MM.1S (cell line): ENCODE data around the gene C9orf152.
"Not testable (repeated sequence)": the region's sequence is repeated elsewhere in the genome, so short reads cannot be mapped to it uniquely, and the experiment has no call there.

Experiments
- DNase-seq: peaks from one replicate; pipeline ENCODE4 v3.0.0-alpha.2; 2015
- H2AFZ ChIP-seq: fragments of 300-600 bp; sonication (generic); 2 replicates; pipeline ENCODE4 v1.6.0; 2016; ENCODE audit warnings: antibody characterized with exemption, low read length
- H3F3A ChIP-seq: fragments of 300-600 bp; sonication (generic); 2 replicates; pipeline ENCODE4 v1.6.1; 2016; ENCODE audit warnings: mild to moderate bottlenecking, antibody characterized with exemption, low read length, moderate library complexity, mixed read lengths; ENCODE audit not compliant: insufficient read depth
- H3K27ac ChIP-seq: fragments of 300-600 bp; sonication (generic); 2 replicates; pipeline ENCODE4 v1.5.1; 2016; ENCODE audit warnings: mild to moderate bottlenecking, low read length
- H3K27me3 ChIP-seq: fragments of 300-600 bp; sonication (generic); replicated peaks from 2 replicates; pipeline ENCODE4 v1.6.0; 2016; ENCODE audit warnings: low read length; ENCODE audit not compliant: insufficient read depth
- H3K36me3 ChIP-seq: fragments of 300-600 bp; sonication (generic); replicated peaks from 2 replicates; pipeline ENCODE4 v1.6.1; 2016; ENCODE audit warnings: mild to moderate bottlenecking, low read length, mixed read lengths; ENCODE audit not compliant: insufficient read depth
- H3K4me1 ChIP-seq: fragments of 300-600 bp; sonication (generic); 2 replicates; pipeline ENCODE4 v1.6.1; 2016; ENCODE audit warnings: low read length, mixed read lengths
- H3K4me2 ChIP-seq: fragments of 300-600 bp; sonication (generic); 2 replicates; pipeline ENCODE4 v1.6.0; 2016; ENCODE audit warnings: low read depth, low read length
- H3K4me3 ChIP-seq: fragments of 300-600 bp; sonication (generic); 2 replicates; pipeline ENCODE4 v1.5.1; 2016; ENCODE audit warnings: low read length, mixed read lengths
- H3K79me2 ChIP-seq: fragments of 300-600 bp; sonication (generic); 2 replicates; pipeline ENCODE4 v1.6.1; 2016; ENCODE audit warnings: mixed run types, low read length, mixed read lengths
- H3K9ac ChIP-seq: fragments of 300-600 bp; sonication (generic); 2 replicates; pipeline ENCODE4 v1.6.1; 2016; ENCODE audit warnings: low read length, mixed read lengths
- H3K9me2 ChIP-seq: fragments of 300-600 bp; sonication (generic); replicated peaks from 2 replicates; pipeline ENCODE4 v1.6.1; 2016; ENCODE audit warnings: mild to moderate bottlenecking, low read length, mixed read lengths; ENCODE audit not compliant: insufficient read depth
- H3K9me3 ChIP-seq: fragments of 300-600 bp; sonication (generic); replicated peaks from 2 replicates; pipeline ENCODE4 v1.6.1; 2016; ENCODE audit warnings: mild to moderate bottlenecking, low read length, mixed read lengths; ENCODE audit not compliant: insufficient read depth
- H4K20me1 ChIP-seq: fragments of 300-600 bp; sonication (generic); 2 replicates; pipeline ENCODE4 v1.6.1; 2016; ENCODE audit warnings: mild to moderate bottlenecking, low read length, moderate library complexity, mixed read lengths; ENCODE audit not compliant: insufficient read depth
- CTCF ChIP-seq: fragments of 300-600 bp; sonication (generic); IDR thresholded peaks from 2 replicates; pipeline ENCODE4 v1.5.1; 2016; ENCODE audit warnings: antibody characterized with exemption, low read length, mixed read lengths
- EZH2 ChIP-seq: fragments of 300-600 bp; sonication (generic); optimal IDR thresholded peaks from 2 replicates; pipeline ENCODE3; 2017; ENCODE audit warnings: low read depth, mild to moderate bottlenecking, antibody characterized with exemption, low read length, mixed read lengths
- EZH2phosphoT487 ChIP-seq: fragments of 300-600 bp; sonication (generic); IDR thresholded peaks from 2 replicates; pipeline ENCODE4 v1.6.1; 2018; ENCODE audit warnings: antibody characterized with exemption, low read length

The C9orf152 gene

GRCh38 chr9:110252509-110253139 lies 44.7 kb upstream of the C9orf152 start:
- peaks cover 19% of the 10 kb centered on the region for H3F3A ChIP-seq
- H3K27ac ChIP-seq = no peak overlapping the region
- no peaks in the 10 kb centered on the region for H3K9me2 ChIP-seq
- H3K4me1 ChIP-seq = peaks cover 11% of the 10 kb centered on the region; the same call in 1 of the 2 replicates
- H3K9me3 ChIP-seq = no peaks in the 10 kb centered on the region
- TF ChIP-seq EZH2 = no peak
- peaks cover 50% of the 10 kb centered on the region for H4K20me1 ChIP-seq
- no peak for DNase-seq
- H3K27me3 ChIP-seq = no peaks in the 10 kb centered on the region
- H3K4me2 ChIP-seq = no peak overlapping the region
- no peak overlapping the region for H2AFZ ChIP-seq
- H3K36me3 ChIP-seq = peaks cover 18% of the 10 kb centered on the region
- H3K79me2 ChIP-seq = peaks cover 85% of the 10 kb centered on the region
- H3K4me3 ChIP-seq = no peak overlapping the region
- no peak overlapping the region for H3K9ac ChIP-seq

- not testable (repeated sequence) for H3K27ac ChIP-seq, DNase-seq, H2AFZ ChIP-seq, H3K4me3 ChIP-seq, H3K9me3 ChIP-seq, H3K4me2 ChIP-seq, H3K9me2 ChIP-seq, H3K27me3 ChIP-seq, H3K9ac ChIP-seq
- Histone ChIP-seq H3F3A (peaks cover 10% of the 10 kb centered on the region), H3K4me1 (peaks cover 10% of the 10 kb centered on the region; the same call in 1 of the 2 replicates), H3K36me3 (peaks cover 23% of the 10 kb centered on the region), H3K79me2 (peaks cover 91% of the 10 kb centered on the region), H4K20me1 (peaks cover 50% of the 10 kb centered on the region)
Measured at GRCh38 chr9:110251770-110252169, 43.8 kb upstream of the C9orf152 start.

GRCh38 chr9:110251212-110251611 lies 43.3 kb upstream of the C9orf152 start:
- Histone ChIP-seq H3K79me2 (peaks cover 96% of the 10 kb centered on the region), H3F3A (peaks cover 8% of the 10 kb centered on the region; the same call in 1 of the 2 replicates), H3K4me1 (peaks cover 10% of the 10 kb centered on the region; the same call in 1 of the 2 replicates), H3K27me3 (no peaks in the 10 kb centered on the region), H3K9me3 (no peaks in the 10 kb centered on the region), H3K36me3 (peaks cover 27% of the 10 kb centered on the region), H3K27ac (no peak overlapping the region), H3K9ac (no peak overlapping the region), H2AFZ (no peak overlapping the region), H3K4me2 (no peak overlapping the region), H4K20me1 (peaks cover 50% of the 10 kb centered on the region), H3K4me3 (no peak overlapping the region), H3K9me2 (no peaks in the 10 kb centered on the region)
- TF ChIP-seq CTCF (no peak), EZH2phosphoT487 (no peak), EZH2 (no peak)
- no peak for DNase-seq

GRCh38 chr9:110249603-110250002 lies 41.6 kb upstream of the C9orf152 start:
- H3F3A ChIP-seq = 0 out of 2 replicates have a peak, but pooled peaks cover 6% of the 10 kb centered on the region
- H3K27me3 ChIP-seq = no peaks in the 10 kb centered on the region
- TF ChIP-seq EZH2phosphoT487 (no peak), CTCF (no peak), EZH2 (no peak)
- peaks cover 8% of the 10 kb centered on the region; the same call in 1 of the 2 replicates for H3K4me1 ChIP-seq
- no peak overlapping the region for H3K4me2 ChIP-seq
- H3K9ac ChIP-seq = no peak overlapping the region
- no peaks in the 10 kb centered on the region for H3K9me2 ChIP-seq
- H4K20me1 ChIP-seq = peaks cover 43% of the 10 kb centered on the region
- H3K9me3 ChIP-seq = no peaks in the 10 kb centered on the region
- peaks cover 81% of the 10 kb centered on the region for H3K79me2 ChIP-seq
- peaks cover 29% of the 10 kb centered on the region for H3K36me3 ChIP-seq
- H2AFZ ChIP-seq = no peak overlapping the region
- no peak overlapping the region for H3K4me3 ChIP-seq
- DNase-seq = no peak
- no peak overlapping the region for H3K27ac ChIP-seq
